Measurements from ENCODE around the gene GALNT9.

The GALNT9 gene

GRCh38 chr12:132190012-132190755, 139.2 kb downstream of the GALNT9 start:
- TF ChIP-seq CTCF (IDR thresholded peaks at IDR 0.05; ENCODE audit: extremely low read depth, missing control alignments), result no peak
- DNase-seq (ENCODE audit: low spot score), result peak; percentile 69

- TF ChIP-seq CTCF (IDR thresholded peaks at IDR 0.05; ENCODE audit: extremely low read depth, missing control alignments), result no peak
- peak; percentile 99 for DNase-seq (ENCODE audit: low spot score)
These were observed 139.9 kb downstream of the GALNT9 start for GRCh38 chr12:132189378-132190011.

- TF ChIP-seq CTCF (IDR thresholded peaks at IDR 0.05; ENCODE audit: extremely low read depth, missing control alignments), result no peak
- DNase-seq (ENCODE audit: low spot score), result no peak
These were observed 140.5 kb downstream of the GALNT9 start for GRCh38 chr12:132188916-132189325.

GRCh38 chr12:132188451-132188901, 140.9 kb downstream of the GALNT9 start:
- TF ChIP-seq CTCF (IDR thresholded peaks at IDR 0.05; ENCODE audit: extremely low read depth, missing control alignments), result no peak
- DNase-seq (ENCODE audit: low spot score), result no peak

GRCh38 chr12:132187646-132188450, 141.5 kb downstream of the GALNT9 start:
- DNase-seq (ENCODE audit: low spot score), result no peak
- no peak for TF ChIP-seq CTCF (IDR thresholded peaks at IDR 0.05; ENCODE audit: extremely low read depth, missing control alignments)

- TF ChIP-seq CTCF (IDR thresholded peaks at IDR 0.05; ENCODE audit: extremely low read depth, missing control alignments), result no peak
- DNase-seq (ENCODE audit: low spot score), result no peak
These were observed 142.3 kb downstream of the GALNT9 start for GRCh38 chr12:132186857-132187620.

All from GM20000 (cell line).